NAMALWA (cell line): ENCODE data around the gene SLC38A8.

Experiments used
- DNase-seq: peaks from one replicate; pipeline ENCODE4 v3.0.0-alpha.2; 2015; ENCODE audit warnings: low spot score

SLC38A8 gene

DNA sequence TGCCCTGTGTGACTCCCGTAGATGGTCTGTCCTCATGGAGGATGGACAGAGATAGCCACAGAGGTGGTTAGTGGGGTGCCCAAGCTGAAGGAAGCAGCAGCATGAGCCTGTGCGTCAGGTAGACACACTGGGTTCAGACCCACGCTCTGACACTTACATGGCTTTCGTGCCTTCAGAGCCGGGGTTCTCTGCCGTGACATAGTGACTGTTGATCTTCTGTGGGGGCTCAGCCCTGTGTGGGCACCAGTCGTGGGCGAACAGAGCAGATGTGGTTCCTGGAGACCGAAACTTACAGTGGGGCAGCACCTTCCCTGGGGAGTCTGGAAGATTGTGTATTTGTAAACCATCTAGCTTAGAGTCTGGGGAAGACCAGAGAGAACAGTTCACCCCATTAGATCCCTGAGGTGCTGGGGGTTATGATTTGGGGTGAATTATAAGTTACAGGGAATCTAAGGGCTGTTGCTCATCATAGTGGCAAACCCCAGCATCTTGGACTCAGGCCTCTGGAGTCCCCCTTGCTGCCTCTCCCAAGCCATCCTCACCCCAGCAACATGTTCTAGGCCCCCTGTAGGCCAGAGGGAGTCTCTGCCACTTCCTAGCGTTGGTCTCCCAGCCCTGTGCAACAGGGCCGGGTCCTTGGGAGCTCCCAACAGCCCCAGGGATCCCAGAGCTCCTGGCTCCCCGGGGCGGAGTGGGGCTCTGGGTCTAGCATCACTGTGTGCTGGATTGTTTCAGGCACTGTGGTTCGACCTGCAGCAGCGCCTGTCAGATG lies 45.9 kb downstream of the SLC38A8 start:
- DNase-seq: no peak

DNA sequence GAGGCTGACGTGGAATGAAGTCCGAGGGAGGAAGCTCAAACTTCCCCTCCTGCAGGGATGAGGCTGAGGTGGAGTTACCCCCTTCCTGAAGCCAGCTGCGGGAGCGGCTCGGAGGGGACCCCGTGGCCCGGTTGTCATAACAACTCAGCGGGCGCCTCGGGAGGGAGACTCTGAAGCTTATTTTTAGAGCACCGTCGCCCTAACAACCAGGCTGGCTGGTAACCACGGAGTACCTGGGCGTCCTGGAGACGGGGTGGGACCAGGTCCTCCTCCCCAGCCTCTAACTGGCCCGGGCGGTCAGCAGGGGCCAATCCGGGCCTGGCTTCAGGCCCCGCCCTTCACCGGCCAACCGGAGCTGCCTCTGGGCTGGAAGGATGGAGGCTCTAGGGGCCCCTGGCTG lies 46.8 kb downstream of the SLC38A8 start:
- no peak for DNase-seq

DNA sequence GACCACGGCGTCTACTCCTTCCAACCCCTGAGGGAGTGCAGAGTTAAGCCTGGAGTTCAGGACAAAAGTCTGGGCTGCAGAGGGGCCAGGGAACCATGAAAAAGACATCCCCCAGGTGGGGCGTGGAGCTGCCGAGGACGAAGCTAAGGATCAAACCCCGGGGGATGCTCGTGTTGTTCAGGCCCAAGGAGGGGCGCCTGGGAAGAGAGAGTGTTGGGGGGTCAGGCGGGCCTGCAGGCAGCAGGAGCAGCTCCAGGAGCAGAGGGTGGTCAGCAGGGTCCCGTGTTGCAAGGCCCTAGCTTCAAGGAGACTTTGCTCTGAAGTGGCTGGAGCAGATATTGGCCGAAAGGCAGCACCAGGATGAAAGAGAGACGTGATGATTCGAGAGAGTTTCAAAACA lies 47.9 kb downstream of the SLC38A8 start:
- DNase-seq: no peak

DNA sequence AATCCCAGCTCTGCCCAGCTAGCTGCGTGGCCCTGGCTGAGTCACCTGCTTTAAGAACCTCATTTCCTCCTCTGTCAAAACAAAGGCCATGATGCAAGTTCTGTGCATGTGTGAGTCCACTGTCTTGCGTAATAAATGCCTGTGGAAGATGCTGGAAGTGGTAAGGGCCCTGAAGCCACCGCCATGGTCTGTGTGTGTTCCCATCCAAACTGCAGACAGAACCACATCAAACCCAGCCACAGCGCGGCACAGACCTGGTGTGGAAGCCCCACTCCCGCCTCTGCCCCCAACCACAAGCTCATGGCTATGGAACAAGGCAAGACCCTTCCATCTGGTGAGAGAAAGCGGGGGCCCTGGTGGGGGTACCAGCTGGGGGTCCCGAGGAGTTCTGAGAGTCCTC lies 48.5 kb downstream of the SLC38A8 start:
- DNase-seq: no peak

DNA sequence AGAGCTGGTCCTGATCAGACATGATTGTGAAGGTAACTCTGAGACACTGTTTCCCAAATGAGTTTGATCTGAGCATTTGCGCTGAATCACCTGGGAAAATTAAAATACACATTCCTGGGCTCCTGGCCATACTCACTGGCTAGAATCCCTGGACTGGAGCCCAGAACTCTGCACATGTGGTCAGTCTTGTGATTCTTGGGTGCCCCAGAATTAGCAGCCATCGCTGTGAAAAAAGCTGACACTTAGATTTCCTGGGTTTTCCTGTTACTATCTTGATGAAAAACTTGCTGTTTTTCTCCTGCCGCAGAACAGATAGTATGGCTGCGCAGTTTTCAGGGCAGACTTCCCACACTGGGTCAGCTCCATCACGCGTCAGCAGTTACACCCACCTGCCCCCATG lies 50.0 kb downstream of the SLC38A8 start:
- no peak for DNase-seq

DNA sequence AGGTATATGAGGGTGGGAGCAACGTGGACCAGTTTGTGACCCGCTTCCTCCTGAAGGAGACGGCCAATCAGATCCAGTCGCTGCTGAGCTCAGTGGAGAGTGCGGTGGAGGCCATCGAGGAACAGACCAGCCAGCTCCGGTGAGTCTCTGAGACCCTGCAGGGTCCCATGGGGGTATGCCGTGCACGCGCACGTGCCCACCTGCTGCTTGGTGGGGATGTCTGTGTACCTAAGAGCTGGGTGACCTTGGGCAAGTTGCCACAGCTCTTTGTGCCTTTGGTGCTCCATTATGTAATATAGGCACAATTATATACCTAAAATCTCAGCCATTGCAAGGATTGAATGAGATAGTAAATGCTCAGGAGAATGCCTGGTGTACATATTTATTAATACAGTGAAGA lies 52.1 kb downstream of the SLC38A8 start:
- DNase-seq: no peak

DNA sequence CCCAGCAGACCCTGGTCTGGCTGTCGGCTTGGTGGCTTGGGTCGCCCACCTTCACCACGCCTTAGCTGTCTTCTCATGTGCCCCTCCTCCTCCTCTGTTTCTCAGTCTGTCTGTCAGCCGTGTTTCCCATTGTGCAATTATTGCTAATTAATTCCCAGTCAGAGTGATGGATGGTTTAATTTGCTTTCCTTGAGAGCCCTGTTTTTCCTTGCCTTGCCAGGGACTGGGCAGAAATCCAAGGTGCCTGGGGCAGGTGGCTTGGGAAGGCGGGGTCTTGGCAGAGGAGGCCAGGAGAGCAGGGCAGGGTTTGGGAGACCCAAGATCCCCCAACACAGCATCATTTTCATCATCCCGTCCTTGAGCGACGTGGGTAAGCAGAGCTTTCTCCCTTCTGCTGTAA lies 53.3 kb downstream of the SLC38A8 start:
- no peak for DNase-seq

DNA sequence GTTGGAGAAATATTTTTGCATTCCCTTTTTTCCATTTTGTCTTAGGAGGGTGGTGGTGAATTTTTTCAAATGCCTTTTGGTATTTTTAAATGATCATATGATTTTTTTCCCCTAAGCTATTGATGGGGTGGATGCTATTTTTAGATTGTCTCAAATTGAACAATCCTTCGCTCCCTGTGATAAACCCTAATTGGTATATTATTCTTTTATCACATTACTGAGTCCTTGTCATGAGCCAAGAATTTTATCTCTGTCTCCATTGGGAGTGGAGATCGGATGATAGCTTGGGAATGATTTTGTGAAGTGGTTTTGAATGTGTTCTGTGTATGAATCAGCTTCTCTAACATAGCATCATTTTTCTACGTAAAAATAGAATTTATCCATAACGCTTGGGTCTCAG lies 59.1 kb downstream of the SLC38A8 start:
- no peak for DNase-seq

DNA sequence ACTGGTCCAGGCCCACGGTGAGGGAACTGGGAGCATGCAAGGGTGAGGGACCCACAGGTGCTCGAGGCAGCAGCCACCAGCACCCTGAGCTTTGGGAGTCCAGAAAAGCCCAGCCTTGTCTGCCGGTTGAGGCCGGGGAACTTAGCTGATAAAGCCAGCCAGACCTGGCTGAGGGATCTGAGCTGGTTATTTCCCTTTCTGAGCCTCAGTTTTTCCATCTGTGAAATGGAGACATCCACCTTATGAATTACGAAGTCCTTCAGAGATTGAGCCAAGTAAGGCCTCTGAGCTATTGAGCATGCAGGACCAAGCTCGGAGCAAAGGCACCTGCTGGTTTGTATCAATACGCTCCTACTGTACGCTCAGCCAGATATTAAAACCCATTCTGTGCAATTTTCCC lies 60.8 kb downstream of the SLC38A8 start:
- DNase-seq: no peak

DNA sequence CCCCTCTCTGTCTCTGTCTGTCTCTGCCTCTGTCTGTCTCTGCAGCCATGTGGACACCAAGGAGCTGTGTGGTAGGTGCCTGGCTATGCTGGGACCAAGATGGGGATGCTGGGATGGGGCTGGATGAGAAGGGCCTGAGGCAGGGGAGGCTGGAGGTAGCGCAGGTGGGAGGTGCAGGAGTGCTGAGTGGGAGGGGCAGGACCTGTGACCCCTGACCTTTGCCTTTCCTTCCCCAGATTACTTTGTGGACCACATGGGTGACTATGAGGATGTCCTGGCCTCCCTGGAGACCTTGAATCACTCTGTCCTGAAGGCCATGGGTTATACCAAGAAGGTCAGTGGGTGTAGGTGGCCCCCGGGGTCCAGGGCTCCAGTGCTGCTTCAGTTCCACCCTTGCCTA lies 61.8 kb downstream of the SLC38A8 start:
- no peak for DNase-seq

DNA sequence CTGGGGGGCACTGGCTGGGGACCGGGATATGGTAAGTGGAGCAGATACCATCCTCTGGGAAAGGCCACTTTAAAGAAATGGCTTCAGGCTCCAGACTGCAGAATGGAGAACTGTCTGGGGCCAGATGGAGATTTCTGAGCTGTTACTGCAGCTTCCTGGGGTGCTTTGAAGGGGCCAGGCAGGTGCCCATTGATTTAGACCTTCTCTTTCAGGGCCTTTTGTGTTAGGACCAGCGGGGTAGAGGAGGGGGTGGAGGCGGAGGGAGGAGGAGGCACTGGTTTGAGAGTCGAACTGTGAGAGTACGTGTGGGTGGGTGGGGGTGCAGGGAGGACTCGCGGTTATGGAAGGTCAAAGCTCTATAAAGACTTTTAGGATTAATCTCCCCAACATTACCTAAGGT lies 63.2 kb downstream of the SLC38A8 start:
- no peak for DNase-seq

DNA sequence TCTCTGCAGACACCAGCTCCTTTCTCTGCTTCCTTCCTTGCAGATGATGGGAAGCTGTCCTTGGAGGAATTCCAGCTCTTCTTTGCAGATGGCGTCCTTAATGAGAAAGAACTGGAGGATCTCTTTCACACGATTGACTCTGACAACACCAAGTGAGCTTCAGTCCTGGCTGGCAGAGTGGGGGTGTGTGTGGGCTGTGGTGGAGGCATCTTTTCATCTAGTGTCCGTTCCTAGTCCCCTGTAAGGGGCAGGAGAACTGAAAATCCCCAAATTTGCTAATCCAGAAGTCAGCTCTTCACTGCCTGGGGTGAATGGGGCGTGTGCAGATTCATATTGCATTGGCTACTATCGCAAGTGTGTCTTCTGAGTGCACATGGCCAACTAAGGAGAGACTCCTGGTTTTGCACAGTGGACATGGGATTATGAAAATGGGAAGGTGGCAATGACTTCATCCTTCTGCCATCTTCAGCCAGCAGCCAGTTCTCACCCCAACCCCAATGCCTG lies 64.1 kb downstream of the SLC38A8 start:
- DNase-seq: no peak

DNA sequence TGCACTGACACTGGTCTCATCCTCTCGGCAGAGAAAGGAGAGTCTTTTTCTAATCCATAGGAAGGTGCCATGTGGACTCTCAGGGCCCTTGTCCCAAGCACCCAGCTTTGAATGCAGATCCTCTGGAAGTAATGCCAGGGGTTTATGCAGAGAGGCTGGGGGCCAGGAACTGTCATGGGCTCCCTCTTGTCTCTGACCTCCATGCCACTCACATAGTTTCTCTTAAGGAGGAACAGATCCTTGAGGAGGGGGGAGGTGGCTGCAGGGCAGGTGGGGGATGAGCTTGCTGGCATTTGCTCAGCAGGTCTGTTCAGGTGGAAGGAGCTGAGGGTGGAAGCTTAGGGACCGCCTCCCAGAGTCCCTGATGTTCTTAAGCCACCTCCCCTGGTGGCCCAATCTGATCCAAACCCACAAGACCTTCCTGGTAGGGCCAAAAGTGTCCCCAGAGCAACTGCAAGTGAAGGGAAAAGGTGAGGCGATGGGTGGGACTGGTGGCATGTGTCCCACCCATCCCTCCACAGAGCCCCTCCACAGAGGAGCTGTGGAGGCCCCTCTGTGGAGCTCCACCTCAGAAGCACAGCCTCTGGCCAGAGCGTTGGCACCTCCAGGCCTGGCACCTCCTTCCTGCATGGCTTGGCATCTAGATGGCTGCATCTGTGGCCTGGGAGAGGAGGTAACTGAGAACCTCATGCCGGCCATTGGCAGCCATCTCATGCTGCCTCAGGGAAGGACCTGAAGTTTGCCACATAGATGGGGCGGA lies 65.4 kb downstream of the SLC38A8 start:
- no peak for DNase-seq

DNA sequence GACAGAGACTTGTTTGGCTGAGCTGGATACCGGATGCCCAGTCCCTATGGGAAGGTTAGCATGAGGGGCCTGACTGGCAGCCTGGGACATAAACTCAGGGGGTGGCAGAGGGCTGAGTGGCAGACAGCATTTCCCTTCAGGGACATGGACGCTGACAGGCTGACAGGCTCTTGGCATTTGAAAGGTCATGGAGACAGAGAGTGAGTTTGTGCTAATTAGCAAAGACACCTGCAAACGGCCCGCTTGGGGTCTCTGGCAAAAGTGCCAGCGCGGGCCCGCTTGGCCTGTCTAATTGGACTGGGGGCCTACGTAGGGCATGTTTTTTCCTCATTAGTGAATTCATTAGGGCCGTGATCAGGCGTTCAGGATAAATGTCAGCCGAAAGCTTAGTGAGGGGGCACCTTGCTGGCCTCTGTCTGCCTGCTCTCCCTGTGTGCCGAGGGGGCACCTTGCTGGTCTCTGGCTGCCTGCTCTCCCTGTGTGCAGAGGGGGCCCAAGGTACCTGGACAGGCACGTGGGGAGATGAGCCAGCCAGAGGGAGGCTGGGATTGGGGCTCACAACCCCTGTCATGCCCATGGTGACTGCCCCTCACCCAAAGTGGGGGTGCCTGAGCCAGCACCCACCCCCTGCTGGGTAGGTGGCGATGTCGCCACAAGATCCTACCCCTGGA lies 66.9 kb downstream of the SLC38A8 start:
- no peak for DNase-seq

DNA sequence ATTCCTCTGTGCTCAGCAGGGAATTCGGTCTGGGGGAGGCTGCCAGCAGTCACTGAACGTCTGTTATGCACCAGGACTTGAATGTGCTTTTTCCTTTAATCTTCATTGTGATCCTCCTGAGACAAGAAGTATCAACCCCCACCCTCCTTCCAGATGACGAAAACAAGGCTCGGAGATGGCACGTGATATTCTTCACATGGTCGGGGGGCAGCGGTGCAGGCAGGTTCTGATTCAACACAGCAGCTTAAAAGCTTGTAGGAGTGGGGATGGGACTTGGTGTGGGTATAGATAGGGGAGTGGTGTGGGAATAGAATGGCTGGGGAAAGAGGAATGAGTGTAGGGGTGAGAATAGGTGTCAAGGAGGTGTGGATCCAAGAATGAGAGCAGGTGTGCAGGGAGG lies 68.1 kb downstream of the SLC38A8 start:
- DNase-seq: no peak

DNA sequence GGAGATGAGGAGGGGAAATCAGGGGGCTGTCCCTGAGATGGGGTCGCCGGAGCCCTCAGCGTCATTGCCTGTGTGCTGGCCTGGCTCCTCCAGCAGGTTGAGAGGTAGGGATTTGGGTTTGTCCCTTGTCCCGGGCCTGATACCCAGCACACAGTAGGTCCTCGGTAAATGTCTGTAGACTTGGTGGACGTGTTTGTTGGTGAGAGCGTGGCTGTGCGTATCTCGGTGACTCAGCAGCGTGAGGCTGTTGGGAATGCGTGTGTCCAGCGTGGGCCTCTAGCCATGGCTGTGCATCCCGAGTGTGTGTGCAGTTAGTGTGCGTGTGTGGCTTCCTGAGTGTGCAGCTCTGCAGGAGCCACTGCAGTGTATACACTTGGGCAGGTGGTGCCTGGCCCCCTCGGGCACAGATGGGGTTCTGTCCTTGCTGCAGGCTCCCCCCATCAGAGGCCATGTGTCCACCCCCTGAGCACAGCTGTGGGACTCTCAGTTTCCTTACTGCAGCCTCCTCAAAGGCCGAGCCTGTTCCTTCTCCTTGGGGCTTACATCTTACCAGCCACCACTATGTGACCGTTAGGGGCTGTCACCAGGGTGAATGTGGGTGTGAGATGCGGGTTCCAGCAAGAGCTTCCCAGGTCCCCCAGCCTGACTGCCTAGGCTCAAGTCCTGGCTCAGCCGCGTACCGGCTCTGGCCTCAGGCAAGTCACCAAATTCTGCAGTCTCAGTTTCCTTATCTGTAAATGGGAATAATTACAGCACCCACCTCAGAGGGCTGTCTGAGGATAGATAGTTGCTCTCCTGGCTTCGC lies 68.8 kb downstream of the SLC38A8 start:
- no peak for DNase-seq

DNA sequence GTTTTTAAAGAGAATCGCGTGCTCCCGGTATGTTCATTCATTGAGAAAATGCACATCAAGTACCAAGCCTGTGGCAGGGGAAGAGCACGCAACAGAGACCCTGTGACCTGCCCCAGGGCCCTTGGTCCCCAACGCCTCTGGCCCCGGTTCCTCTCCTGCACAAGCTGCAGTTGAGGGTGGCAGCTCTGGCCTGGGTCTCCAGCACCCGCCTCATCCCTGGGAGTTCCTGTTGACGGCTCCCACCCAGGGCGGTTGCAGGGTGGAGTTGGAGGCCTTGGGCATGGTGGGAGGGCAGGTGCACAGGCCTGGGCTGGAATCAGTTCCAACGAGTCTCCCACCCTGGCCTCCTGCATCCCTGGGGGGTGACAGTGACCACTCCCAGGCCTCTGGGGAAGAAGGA lies 69.5 kb downstream of the SLC38A8 start:
- DNase-seq: no peak

DNA sequence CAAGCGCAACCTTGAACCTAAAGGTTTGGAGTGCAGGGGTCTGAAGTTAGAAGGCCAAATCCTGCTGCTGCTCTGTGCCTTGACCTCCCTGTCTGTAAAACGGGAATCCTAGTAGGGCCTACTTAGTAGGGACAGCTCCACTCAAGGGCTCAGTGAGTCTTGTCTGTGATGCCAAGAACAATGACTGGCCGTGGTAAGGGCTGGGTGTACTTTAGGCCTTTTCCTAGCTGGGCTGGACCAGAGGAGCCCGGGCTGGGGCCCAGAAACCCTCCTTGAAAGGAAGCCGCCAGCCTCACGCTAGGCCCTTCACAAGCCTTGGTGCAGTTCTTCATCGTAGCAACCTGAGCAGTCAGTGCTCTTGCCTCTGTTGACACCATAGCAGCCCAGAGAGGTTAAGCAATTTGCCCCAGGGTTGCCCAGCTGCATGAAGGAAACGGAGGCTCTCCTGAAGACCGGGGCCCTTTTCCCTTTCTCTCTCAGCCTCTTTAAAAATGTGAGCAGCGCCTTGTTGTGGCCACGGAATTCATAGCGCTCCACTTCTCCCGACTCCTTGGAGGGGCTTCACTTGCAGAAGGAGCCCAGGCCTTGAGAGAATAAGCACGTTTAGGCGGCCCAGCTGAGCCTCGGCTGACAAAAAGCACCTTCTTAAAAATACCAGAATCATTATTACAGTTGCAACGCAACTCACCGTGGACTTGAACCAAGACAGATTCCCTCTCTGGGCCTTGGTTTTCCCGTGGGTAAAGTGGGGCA lies 70.2 kb downstream of the SLC38A8 start:
- no peak for DNase-seq

DNA sequence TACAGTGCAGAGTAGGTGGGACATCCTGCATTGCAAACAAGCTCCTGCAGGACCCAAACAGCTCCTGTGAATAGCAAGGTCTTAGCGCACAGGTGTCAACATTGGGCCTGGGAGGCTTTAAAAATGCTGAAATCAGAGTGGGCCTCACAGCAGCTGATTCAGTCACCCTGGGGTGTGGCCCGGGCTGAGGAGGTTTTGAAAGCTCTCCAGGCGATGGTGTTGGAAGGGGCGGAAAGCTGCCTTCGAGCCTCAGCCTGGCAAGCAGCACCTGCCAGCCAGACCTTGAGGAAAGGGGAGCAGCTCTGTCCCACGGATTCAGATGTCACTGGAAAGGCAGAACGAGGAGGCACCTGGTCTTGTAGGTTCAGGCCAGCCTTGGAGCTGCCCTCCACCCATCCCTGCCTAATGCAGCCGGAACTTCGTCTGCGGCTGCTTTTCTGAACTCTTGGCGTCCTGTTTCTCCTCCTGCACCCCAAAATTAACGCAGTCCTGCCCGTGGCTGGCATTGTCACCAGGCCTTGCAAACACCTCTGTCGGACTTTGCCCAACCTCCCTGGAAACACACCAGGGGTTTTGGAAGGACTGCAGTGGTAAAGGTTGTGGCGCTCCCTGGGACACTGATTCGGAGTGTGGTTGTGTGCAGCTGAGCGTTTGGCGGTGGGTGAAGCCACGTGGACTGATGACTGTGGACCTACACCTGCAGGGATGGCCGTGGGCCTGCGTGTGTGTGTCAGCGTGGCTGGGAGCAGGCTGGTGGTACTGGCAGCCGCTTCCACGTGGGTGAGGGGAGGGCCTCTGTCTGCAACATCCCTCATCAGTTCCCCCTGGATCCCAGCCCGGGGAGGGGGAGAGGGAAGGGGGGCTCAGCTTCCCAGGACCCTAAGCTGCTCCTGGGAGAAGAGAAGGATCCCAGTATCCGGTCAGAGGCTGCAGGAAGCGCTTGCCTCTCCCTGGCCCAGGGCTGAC lies 71.1 kb downstream of the SLC38A8 start:
- no peak for DNase-seq

DNA sequence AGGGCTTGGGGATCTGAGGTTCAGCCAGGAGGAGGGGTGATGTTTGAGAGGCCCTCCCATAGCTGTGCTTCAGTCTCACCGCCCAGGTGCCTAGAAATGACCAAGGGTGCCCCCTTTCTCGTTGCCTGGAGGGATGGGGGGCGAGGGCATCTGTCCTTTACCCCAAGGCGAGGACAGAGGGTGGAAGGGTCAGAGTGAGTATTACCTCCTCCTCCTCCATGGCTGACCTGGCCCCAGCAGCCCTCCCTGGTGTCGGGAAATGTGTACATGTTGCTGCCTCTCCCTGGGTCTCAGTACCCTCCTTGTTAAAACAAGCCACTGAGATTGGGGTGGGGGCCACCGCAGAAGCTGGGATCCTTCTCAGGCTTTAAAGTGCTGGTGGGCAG lies 72.2 kb downstream of the SLC38A8 start:
- no peak for DNase-seq
